Memory B cell (primary cell): ENCODE results near the gene LDAF1.
"Not testable (repeated sequence)": the region's sequence is repeated elsewhere in the genome, so short reads cannot be mapped to it uniquely, and the experiment has no call there.

Source experiments
- ATAC-seq: fragments of 150-1000 bp; cut with Tn5 transposase; 2 replicates; pipeline ENCODE4 v1.10.0; 2021; ENCODE audit warnings: low read depth, mild to moderate bottlenecking, moderate library complexity
- DNase-seq, 2 donors: peaks; one replicate each; pipeline ENCODE4 v3.0.0; 2022; ENCODE audit warnings: low spot score in 2 of 2
- H3K27ac Mint-ChIP-seq: one replicate; pipeline ENCODE4 v1.8.0; 2022; ENCODE audit warnings: mild to moderate bottlenecking, moderate library complexity, mixed read lengths
- H3K27me3 Mint-ChIP-seq: one replicate; pipeline ENCODE4 v1.8.0; 2022; ENCODE audit warnings: mixed read lengths
- H3K36me3 Mint-ChIP-seq: one replicate; pipeline ENCODE4 v1.8.0; 2022; ENCODE audit warnings: mild to moderate bottlenecking, mixed read lengths
- H3K4me1 Mint-ChIP-seq: one replicate; pipeline ENCODE4 v1.8.0; 2022; ENCODE audit warnings: mixed read lengths
- H3K4me3 Mint-ChIP-seq: one replicate; pipeline ENCODE4 v1.8.0; 2022; ENCODE audit warnings: mild to moderate bottlenecking, moderate library complexity, mixed read lengths
- H3K9me3 Mint-ChIP-seq: one replicate; pipeline ENCODE4 v1.8.0; 2022; ENCODE audit warnings: mixed read lengths

LDAF1 gene

GRCh38 chr16:21158208-21159110, at the start of gene LDAF1:
Gene LDAF1, plus strand, starts transcription at chr16:21158674. Its CDS starts 2,509 bp downstream, at chr16:21161183.
- H3K27ac Mint-ChIP-seq: peak within 1 kb of the TSS; percentile 91
- no peaks in the 10 kb centered on the region for H3K27me3 Mint-ChIP-seq
- peaks cover 11% of the 10 kb centered on the region for H3K36me3 Mint-ChIP-seq
- peaks cover 20% of the 10 kb centered on the region for H3K4me1 Mint-ChIP-seq
- H3K4me3 Mint-ChIP-seq: peak within 1 kb of the TSS; percentile 97
- no peaks in the 10 kb centered on the region for H3K9me3 Mint-ChIP-seq
- ATAC-seq (peak; percentile 89), DNase-seq (peak; percentile 65 to 75)

GRCh38 chr16:21115551-21115950, 42.9 kb upstream of the LDAF1 start:
- not testable (repeated sequence) for DNase-seq, H3K27ac Mint-ChIP-seq, H3K4me3 Mint-ChIP-seq, H3K9me3 Mint-ChIP-seq, H3K27me3 Mint-ChIP-seq, ATAC-seq
- peaks cover 12% of the 10 kb centered on the region for H3K4me1 Mint-ChIP-seq
- peaks cover 18% of the 10 kb centered on the region for H3K36me3 Mint-ChIP-seq

GRCh38 chr16:21116148-21116693, 42.3 kb upstream of the LDAF1 start:
- Mint-ChIP-seq H3K27me3 (peaks cover 1% of the 10 kb centered on the region), H3K36me3 (peaks cover 23% of the 10 kb centered on the region), H3K27ac (peak overlapping the region; percentile 77), H3K4me1 (peaks cover 16% of the 10 kb centered on the region), H3K9me3 (peaks cover 4% of the 10 kb centered on the region), H3K4me3 (peak overlapping the region; percentile 83)
- ATAC-seq (peak; percentile 99), DNase-seq (peak; percentile 25 to 46)

- peaks cover 16% of the 10 kb centered on the region for H3K4me1 Mint-ChIP-seq
- H3K27me3 Mint-ChIP-seq: no peaks in the 10 kb centered on the region
- peaks cover 3% of the 10 kb centered on the region for H3K9me3 Mint-ChIP-seq
- peak overlapping the region; percentile 15 for H3K4me3 Mint-ChIP-seq
- DNase-seq: no peak
- H3K36me3 Mint-ChIP-seq: peaks cover 28% of the 10 kb centered on the region
- ATAC-seq: no peak
- no peak overlapping the region for H3K27ac Mint-ChIP-seq
These were observed 40.9 kb upstream of the LDAF1 start for GRCh38 chr16:21117567-21117966.

GRCh38 chr16:21120976-21121520, 37.4 kb upstream of the LDAF1 start:
- no peak overlapping the region for H3K4me3 Mint-ChIP-seq

GRCh38 chr16:21125191-21125590, 33.3 kb upstream of the LDAF1 start:
- H3K9me3 Mint-ChIP-seq: no peaks in the 10 kb centered on the region
- no peak overlapping the region for H3K27ac Mint-ChIP-seq
- H3K4me1 Mint-ChIP-seq: peaks cover 3% of the 10 kb centered on the region
- no peaks in the 10 kb centered on the region for H3K27me3 Mint-ChIP-seq
- H3K4me3 Mint-ChIP-seq: no peak overlapping the region
- DNase-seq (no peak), ATAC-seq (no peak)
- H3K36me3 Mint-ChIP-seq: peaks cover 23% of the 10 kb centered on the region

More at GRCh38 chr16:21120976-21121520, 37.4 kb upstream of the LDAF1 start:
- ATAC-seq (no peak), DNase-seq (no peak)
- Mint-ChIP-seq H3K27me3 (no peaks in the 10 kb centered on the region), H3K9me3 (peaks cover 3% of the 10 kb centered on the region), H3K4me1 (peaks cover 14% of the 10 kb centered on the region), H3K27ac (no peak overlapping the region), H3K36me3 (peaks cover 33% of the 10 kb centered on the region)

GRCh38 chr16:21126518-21126917, 32.0 kb upstream of the LDAF1 start:
- Mint-ChIP-seq H3K27ac (no peak overlapping the region), H3K27me3 (no peaks in the 10 kb centered on the region), H3K36me3 (peaks cover 20% of the 10 kb centered on the region), H3K9me3 (no peaks in the 10 kb centered on the region), H3K4me1 (peaks cover 3% of the 10 kb centered on the region), H3K4me3 (no peak overlapping the region)
- ATAC-seq (no peak), DNase-seq (no peak)

GRCh38 chr16:21128991-21129390, 29.5 kb upstream of the LDAF1 start:
- Mint-ChIP-seq H3K36me3 (peaks cover 16% of the 10 kb centered on the region), H3K9me3 (no peaks in the 10 kb centered on the region), H3K27me3 (no peaks in the 10 kb centered on the region), H3K4me3 (no peak overlapping the region), H3K4me1 (peaks cover 3% of the 10 kb centered on the region), H3K27ac (no peak overlapping the region)
- DNase-seq: no peak
- ATAC-seq: no peak

- Mint-ChIP-seq H3K27ac (no peak overlapping the region), H3K36me3 (peaks cover 11% of the 10 kb centered on the region), H3K27me3 (no peaks in the 10 kb centered on the region), H3K9me3 (no peaks in the 10 kb centered on the region), H3K4me3 (no peak overlapping the region), H3K4me1 (peaks cover 3% of the 10 kb centered on the region)
- no peak for DNase-seq
- ATAC-seq: no peak
These were observed 27.7 kb upstream of the LDAF1 start for GRCh38 chr16:21130811-21131210.

- ATAC-seq (no peak), DNase-seq (no peak)
- Mint-ChIP-seq H3K4me1 (peaks cover 3% of the 10 kb centered on the region), H3K27ac (no peak overlapping the region), H3K27me3 (no peaks in the 10 kb centered on the region), H3K36me3 (peaks cover 10% of the 10 kb centered on the region), H3K4me3 (no peak overlapping the region), H3K9me3 (no peaks in the 10 kb centered on the region)
These were observed 24.4 kb upstream of the LDAF1 start for GRCh38 chr16:21134053-21134452.

GRCh38 chr16:21145738-21146137, 12.7 kb upstream of the LDAF1 start:
- Mint-ChIP-seq H3K4me1 (peaks cover 1% of the 10 kb centered on the region), H3K27me3 (peaks cover under 1% of the 10 kb centered on the region), H3K4me3 (no peak overlapping the region), H3K36me3 (peaks cover 5% of the 10 kb centered on the region), H3K27ac (no peak overlapping the region), H3K9me3 (peaks cover 11% of the 10 kb centered on the region)
- no peak for DNase-seq
- no peak for ATAC-seq

GRCh38 chr16:21150375-21151001, 8.0 kb upstream of the LDAF1 start, which contains the start of gene DNAH3:
Gene DNAH3, minus strand, starts transcription at chr16:21150846. Its CDS starts 527 bp downstream, at chr16:21150319.
- DNase-seq: no peak
- no peak within 1 kb of the TSS for H3K4me3 Mint-ChIP-seq

GRCh38 chr16:21152160-21153030, 6.1 kb upstream of the LDAF1 start:
- not testable (repeated sequence) for ATAC-seq, H3K36me3 Mint-ChIP-seq, DNase-seq, H3K4me3 Mint-ChIP-seq, H3K27ac Mint-ChIP-seq, H3K27me3 Mint-ChIP-seq, H3K9me3 Mint-ChIP-seq, H3K4me1 Mint-ChIP-seq

More at GRCh38 chr16:21150375-21151001, 8.0 kb upstream of the LDAF1 start, which contains the start of gene DNAH3:
- no peaks in the 10 kb centered on the region for H3K9me3 Mint-ChIP-seq
- H3K27me3 Mint-ChIP-seq: peaks cover 3% of the 10 kb centered on the region
- H3K27ac Mint-ChIP-seq: no peak within 1 kb of the TSS
- H3K36me3 Mint-ChIP-seq: no peaks in the 10 kb centered on the region
- H3K4me1 Mint-ChIP-seq: peaks cover 3% of the 10 kb centered on the region
- no peak for ATAC-seq
